Trophoblast cell (in vitro differentiated cells and primary cell): Measurements from ENCODE around the gene SDR42E1.

ENCODE experiments used
- DNase-seq, 2 donors: peaks; one replicate each; pipeline ENCODE4 v3.0.0-alpha.2; 2016
- H2AFZ ChIP-seq: 2 replicates; pipeline ENCODE4 v1.6.1; 2013; ENCODE audit warnings: low read length, moderate library complexity, mild to moderate bottlenecking; ENCODE audit not compliant: insufficient read depth, poor library complexity
- H2AK5ac ChIP-seq: 2 replicates; pipeline ENCODE4 v1.6.1; 2013; ENCODE audit warnings: mild to moderate bottlenecking, low read length
- H2BK120ac ChIP-seq: 2 replicates; pipeline ENCODE4 v1.6.1; 2013; ENCODE audit warnings: low read length, mild to moderate bottlenecking, moderate library complexity; ENCODE audit not compliant: insufficient read depth, poor library complexity
- H2BK12ac ChIP-seq: 2 replicates; pipeline ENCODE4 v1.6.1; 2013; ENCODE audit warnings: mild to moderate bottlenecking, low read length, moderate library complexity
- H2BK5ac ChIP-seq: 2 replicates; pipeline ENCODE4 v1.6.1; 2013; ENCODE audit warnings: low read length, low read depth, moderate library complexity, mild to moderate bottlenecking; ENCODE audit not compliant: poor library complexity
- H3K14ac ChIP-seq: 2 replicates; pipeline ENCODE4 v1.6.1; 2013; ENCODE audit warnings: mild to moderate bottlenecking, low read length
- H3K18ac ChIP-seq: 2 replicates; pipeline ENCODE4 v1.6.1; 2013; ENCODE audit warnings: mild to moderate bottlenecking, low read length
- H3K23ac ChIP-seq: 2 replicates; pipeline ENCODE4 v1.6.1; 2013; ENCODE audit warnings: low read length
- H3K27ac ChIP-seq: 2 replicates; pipeline ENCODE4 v1.5.1; 2013; ENCODE audit warnings: low read depth, mild to moderate bottlenecking, inconsistent platforms, low read length, moderate library complexity
- H3K27me3 ChIP-seq: 2 replicates; pipeline ENCODE4 v1.6.1; 2013; ENCODE audit warnings: inconsistent platforms, mild to moderate bottlenecking, low read length, moderate library complexity; ENCODE audit not compliant: insufficient read depth
- H3K36me3 ChIP-seq, 2 experiments: 1 replicate in 1 of 2; 2 replicates in 1 of 2; pipeline ENCODE4 v1.6.1; 2013; ENCODE audit warnings: low read length in 2 of 2, mild to moderate bottlenecking in 2 of 2, moderate library complexity in 1 of 2; ENCODE audit not compliant: insufficient read depth in 2 of 2, control insufficient read depth in 1 of 2
- H3K4ac ChIP-seq: 2 replicates; pipeline ENCODE4 v1.6.1; 2013; ENCODE audit warnings: low read depth, mild to moderate bottlenecking, low read length, moderate library complexity
- H3K4me1 ChIP-seq, 2 experiments: 1 replicate in 1 of 2; 2 replicates in 1 of 2; pipeline ENCODE4 v1.6.1; 2013; ENCODE audit warnings: low read length in 2 of 2, mild to moderate bottlenecking in 2 of 2, moderate library complexity in 1 of 2; ENCODE audit not compliant: insufficient read depth in 2 of 2, control insufficient read depth in 1 of 2
- H3K4me2 ChIP-seq: 2 replicates; pipeline ENCODE4 v1.6.1; 2013; ENCODE audit warnings: inconsistent platforms, mild to moderate bottlenecking, low read length, moderate library complexity
- H3K4me3 ChIP-seq: 2 replicates; pipeline ENCODE4 v1.5.1; 2013; ENCODE audit warnings: mild to moderate bottlenecking, low read depth, low read length, inconsistent platforms
- H3K79me1 ChIP-seq: one replicate; pipeline ENCODE4 v1.6.1; 2013; ENCODE audit warnings: low read length
- H3K79me2 ChIP-seq: 2 replicates; pipeline ENCODE4 v1.6.1; 2013; ENCODE audit warnings: low read length, mild to moderate bottlenecking; ENCODE audit not compliant: control insufficient read depth, insufficient read depth, poor library complexity
- H3K9ac ChIP-seq: 2 replicates; pipeline ENCODE4 v1.6.1; 2013; ENCODE audit warnings: mild to moderate bottlenecking, low read length
- H3K9me3 ChIP-seq: 2 replicates; pipeline ENCODE4 v1.6.1; 2013; ENCODE audit warnings: low read depth, mild to moderate bottlenecking, control low read depth, inconsistent platforms, low read length; ENCODE audit not compliant: insufficient read depth
- H4K12ac ChIP-seq: 2 replicates; pipeline ENCODE4 v1.6.1; 2013; ENCODE audit warnings: low read depth, mild to moderate bottlenecking, low read length, moderate library complexity
- H4K8ac ChIP-seq: 2 replicates; pipeline ENCODE4 v1.6.1; 2013; ENCODE audit warnings: low read depth, mild to moderate bottlenecking, low read length, moderate library complexity
- H4K91ac ChIP-seq: one replicate; pipeline ENCODE4 v1.6.1; 2013; ENCODE audit warnings: low read depth, mild to moderate bottlenecking, low read length, moderate library complexity
- WGBS: extraction: QIAGEN DNeasy Blood & Tissue Kit; methylation state at CpG from one replicate; pipeline ENCODE4 v1.1.7; 2013; ENCODE audit warnings: missing lambda C conversion rate; ENCODE audit not compliant: insufficient read length, insufficient coverage; ENCODE audit errors: extremely low coverage; 5-methylcytosine and 5-hydroxymethylcytosine counted together

Gene SDR42E1

GRCh38 chr16:82046941-82047340, 35.7 kb upstream of the SDR42E1 start:
- H3K4me1 ChIP-seq = no peaks in the 10 kb centered on the region
- H3K4me2 ChIP-seq = no peak overlapping the region
- H2AK5ac ChIP-seq = no peak overlapping the region
- H4K8ac ChIP-seq = no peak overlapping the region
- H2BK12ac ChIP-seq = no peak overlapping the region
- no peak overlapping the region for H3K9ac ChIP-seq
- no peak overlapping the region for H2AFZ ChIP-seq
- H3K27ac ChIP-seq = no peak overlapping the region
- H3K18ac ChIP-seq = no peak overlapping the region
- H3K4ac ChIP-seq = no peak overlapping the region
- H3K36me3 ChIP-seq = no peaks in the 10 kb centered on the region
- no peak overlapping the region for H3K4me3 ChIP-seq
- H3K27me3 ChIP-seq = no peaks in the 10 kb centered on the region
- WGBS = no CpG with 5 or more reads among the region's 2 CpGs
- no peak overlapping the region for H4K91ac ChIP-seq
- H4K12ac ChIP-seq = no peak overlapping the region
- no peak overlapping the region for H3K14ac ChIP-seq
- no peak for DNase-seq
- no peak overlapping the region for H2BK120ac ChIP-seq
- H2BK5ac ChIP-seq = no peak overlapping the region
- H3K23ac ChIP-seq = no peak overlapping the region
- no peaks in the 10 kb centered on the region for H3K9me3 ChIP-seq
- H3K79me2 ChIP-seq = no peaks in the 10 kb centered on the region
- no peaks in the 10 kb centered on the region for H3K79me1 ChIP-seq

GRCh38 chr16:82046541-82046940, 35.3 kb upstream of the SDR42E1 start:
- Histone ChIP-seq H4K8ac (no peak overlapping the region), H2BK120ac (no peak overlapping the region), H2AK5ac (no peak overlapping the region), H3K23ac (no peak overlapping the region), H3K4ac (no peak overlapping the region), H3K79me2 (no peaks in the 10 kb centered on the region), H3K27ac (no peak overlapping the region), H3K4me2 (no peak overlapping the region), H4K91ac (no peak overlapping the region), H3K14ac (no peak overlapping the region), H2BK5ac (no peak overlapping the region), H2BK12ac (no peak overlapping the region), H3K9ac (no peak overlapping the region), H3K9me3 (no peaks in the 10 kb centered on the region), H2AFZ (no peak overlapping the region), H3K36me3 (no peaks in the 10 kb centered on the region), H3K18ac (no peak overlapping the region), H3K4me3 (no peak overlapping the region), H4K12ac (no peak overlapping the region), H3K27me3 (no peaks in the 10 kb centered on the region), H3K79me1 (no peaks in the 10 kb centered on the region), H3K4me1 (no peaks in the 10 kb centered on the region)
- no CpG with 5 or more reads among the region's 4 CpGs for WGBS
- no peak for DNase-seq

- Histone ChIP-seq H3K4ac (no peak overlapping the region), H2BK12ac (no peak overlapping the region), H4K8ac (no peak overlapping the region), H2BK120ac (no peak overlapping the region), H4K12ac (no peak overlapping the region), H2AK5ac (no peak overlapping the region), H3K9ac (no peak overlapping the region), H2AFZ (no peak overlapping the region), H3K9me3 (no peaks in the 10 kb centered on the region), H3K79me2 (no peaks in the 10 kb centered on the region), H3K14ac (no peak overlapping the region), H3K4me3 (no peak overlapping the region), H3K27ac (no peak overlapping the region), H3K4me1 (no peaks in the 10 kb centered on the region), H3K27me3 (no peaks in the 10 kb centered on the region), H3K79me1 (no peaks in the 10 kb centered on the region), H3K23ac (no peak overlapping the region), H3K18ac (no peak overlapping the region), H3K36me3 (no peaks in the 10 kb centered on the region), H4K91ac (no peak overlapping the region), H2BK5ac (no peak overlapping the region), H3K4me2 (no peak overlapping the region)
- WGBS = no CpG with 5 or more reads among the region's 2 CpGs
- no peak for DNase-seq
Observed at GRCh38 chr16:82045465-82045864, 34.2 kb upstream of the SDR42E1 start.

- Histone ChIP-seq H2AK5ac (no peak overlapping the region), H4K91ac (no peak overlapping the region), H3K27ac (no peak overlapping the region), H3K27me3 (no peaks in the 10 kb centered on the region), H3K9me3 (no peaks in the 10 kb centered on the region), H3K4me2 (no peak overlapping the region), H3K36me3 (no peaks in the 10 kb centered on the region), H2BK12ac (no peak overlapping the region), H3K4me3 (no peak overlapping the region), H3K79me2 (no peaks in the 10 kb centered on the region), H3K14ac (no peak overlapping the region), H3K9ac (no peak overlapping the region), H3K79me1 (no peaks in the 10 kb centered on the region), H4K12ac (no peak overlapping the region), H4K8ac (no peak overlapping the region), H2BK120ac (no peak overlapping the region), H3K23ac (no peak overlapping the region), H2AFZ (no peak overlapping the region), H3K4me1 (no peaks in the 10 kb centered on the region), H2BK5ac (no peak overlapping the region), H3K18ac (no peak overlapping the region), H3K4ac (no peak overlapping the region)
- DNase-seq = no peak
- WGBS = no CpG with 5 or more reads among the region's 3 CpGs
Observed at GRCh38 chr16:82044585-82044911, 33.3 kb upstream of the SDR42E1 start.
